Measurements from ENCODE around the gene MFSD11.
"Not testable (repeated sequence)": the region's sequence is repeated elsewhere in the genome, so short reads cannot be mapped to it uniquely, and the experiment has no call there.

Gene MFSD11

GRCh38 chr17:76720941-76721340 is 17.0 kb upstream of the MFSD11 start:
- TF ChIP-seq CTCF (IDR thresholded peaks at IDR 0.05; ENCODE audit: low read depth, low read length, missing control alignments), result no peak
- in situ Hi-C loops (cut with HindIII; ENCODE audit: low sequenced_read_pairs), result no loop called here
- no peak overlapping the region for H3K4me3 ChIP-seq (ENCODE audit: low read depth, low read length)
- no peak for DNase-seq (ENCODE audit: low read depth)

GRCh38 chr17:76721463-76721862 is 16.5 kb upstream of the MFSD11 start:
- in situ Hi-C loops (cut with HindIII; ENCODE audit: low sequenced_read_pairs), result no loop called here
- no peak overlapping the region for H3K4me3 ChIP-seq (ENCODE audit: low read depth, low read length)
- no peak for TF ChIP-seq CTCF (IDR thresholded peaks at IDR 0.05; ENCODE audit: low read depth, low read length, missing control alignments)
- no peak for DNase-seq (ENCODE audit: low read depth)

- no peak overlapping the region for H3K4me3 ChIP-seq (ENCODE audit: low read depth, low read length)
- in situ Hi-C loops (cut with HindIII; ENCODE audit: low sequenced_read_pairs), result no loop called here
- DNase-seq (ENCODE audit: low read depth), result no peak
- no peak for TF ChIP-seq CTCF (IDR thresholded peaks at IDR 0.05; ENCODE audit: low read depth, low read length, missing control alignments)
These were observed 15.6 kb upstream of the MFSD11 start for GRCh38 chr17:76722279-76722678.

- in situ Hi-C loops (cut with HindIII; ENCODE audit: low sequenced_read_pairs); DNase-seq (ENCODE audit: low read depth); H3K4me3 ChIP-seq (ENCODE audit: low read depth, low read length): not testable (repeated sequence)
These were observed 14.9 kb upstream of the MFSD11 start for GRCh38 chr17:76722977-76723376.

- no peak for DNase-seq (ENCODE audit: low read depth)
- no peak for TF ChIP-seq CTCF (IDR thresholded peaks at IDR 0.05; ENCODE audit: low read depth, low read length, missing control alignments)
- no peak overlapping the region for H3K4me3 ChIP-seq (ENCODE audit: low read depth, low read length)
- in situ Hi-C loops (cut with HindIII; ENCODE audit: low sequenced_read_pairs), result no loop called here
These were observed 14.1 kb upstream of the MFSD11 start for GRCh38 chr17:76723812-76724211.

- no peak for DNase-seq (ENCODE audit: low read depth)
- in situ Hi-C loops (cut with HindIII; ENCODE audit: low sequenced_read_pairs), result loop anchor here (25.0 kb wide), 1 partner anchor 163 kb away; a partner anchor contains a TSS
- no peak for TF ChIP-seq CTCF (IDR thresholded peaks at IDR 0.05; ENCODE audit: low read depth, low read length, missing control alignments)
- H3K4me3 ChIP-seq (ENCODE audit: low read depth, low read length), result peak overlapping the region; percentile 86
These were observed 12.2 kb upstream of the MFSD11 start for GRCh38 chr17:76725580-76726230.

- H3K4me3 ChIP-seq (ENCODE audit: low read depth, low read length), result peak within 1 kb of the TSS; percentile 86
- peak; percentile 87 for DNase-seq (ENCODE audit: low read depth)
- in situ Hi-C loops (cut with HindIII; ENCODE audit: low sequenced_read_pairs), result loop anchor here (25.0 kb wide), 1 partner anchor 164 kb away; a partner anchor contains a TSS
- no peak for TF ChIP-seq CTCF (IDR thresholded peaks at IDR 0.05; ENCODE audit: low read depth, low read length, missing control alignments)
These were observed 11.6 kb upstream of the MFSD11 start, which contains the start of gene JMJD6 for GRCh38 chr17:76726231-76726775. TSS of gene JMJD6 (minus strand) at chr17:76726606. CDS start at chr17:76726475, 131 bp downstream.
